HG03571 (cell line): ENCODE data around the gene KRT79.
"Not testable (repeated sequence)": the region's sequence is repeated elsewhere in the genome, so short reads cannot be mapped to it uniquely, and the experiment has no call there.

ENCODE experiments used
- ATAC-seq: cut with Tn5 transposase; IDR thresholded peaks from one replicate; pipeline ENCODE4 v1.9.1; 2021; ENCODE audit not compliant: unreplicated experiment

Gene KRT79

DNA sequence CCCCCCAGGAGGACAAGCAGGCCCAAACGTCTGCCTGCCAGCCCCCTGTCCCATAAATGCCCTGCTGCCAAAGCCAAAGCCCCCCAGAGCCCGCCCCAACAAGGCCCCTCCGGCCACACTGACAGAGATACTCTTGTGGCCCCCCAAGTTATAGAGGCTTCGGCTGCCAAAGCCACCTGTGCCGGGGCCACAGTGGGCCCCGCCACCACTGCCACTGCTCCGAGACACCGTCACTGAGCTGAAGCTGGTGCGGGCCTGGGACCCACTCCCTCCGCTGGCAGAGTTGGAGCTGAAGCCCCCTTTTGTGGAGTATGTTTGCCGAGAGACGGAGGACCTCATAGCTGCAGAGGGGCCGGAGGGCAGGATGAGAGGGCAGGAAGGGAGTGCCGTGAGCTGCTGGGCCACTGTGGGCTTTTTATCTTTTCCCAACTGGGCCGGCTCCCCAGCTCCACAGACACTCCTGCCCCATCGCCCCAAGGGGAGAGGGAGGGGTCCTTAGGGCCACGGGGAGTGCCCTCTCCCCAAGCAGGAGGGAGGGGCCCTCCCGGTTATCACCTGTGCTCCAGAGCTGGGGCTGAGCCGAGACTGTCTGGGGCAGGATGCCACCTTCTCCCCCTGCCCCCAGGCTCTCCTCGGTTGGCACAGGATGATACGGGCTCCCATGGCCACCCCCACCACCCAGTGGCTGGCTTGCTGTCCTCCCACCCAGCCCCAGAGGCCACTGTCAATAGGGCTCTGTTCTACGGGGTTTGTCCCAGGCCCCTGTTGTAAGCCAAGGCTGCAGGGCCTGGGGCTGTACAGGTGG lies at the start of gene KRT79:
Gene KRT79 (minus strand): TSS at position 390 of the 805 bp plus-strand sequence. CDS start 51 bp downstream, at position 339.
- ATAC-seq: no peak

DNA sequence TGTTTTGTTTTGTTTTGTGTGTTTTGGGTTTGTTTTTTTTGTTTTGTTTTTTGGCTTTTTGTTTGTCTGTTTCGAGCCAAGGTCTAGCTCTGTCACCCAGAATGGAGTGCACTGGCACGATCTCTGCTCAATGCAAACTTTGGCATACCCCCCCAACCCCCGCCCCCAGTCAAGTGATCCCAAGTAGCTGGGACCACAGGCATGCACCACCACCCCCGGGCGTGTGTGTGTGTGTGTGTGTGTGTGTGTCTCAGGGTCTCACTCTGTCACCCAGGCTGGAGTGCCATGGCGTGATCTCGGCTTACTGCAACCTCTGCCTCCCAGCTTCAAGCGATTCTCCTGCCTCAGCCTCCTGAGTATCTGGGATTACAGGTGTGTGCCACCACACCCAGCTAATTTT lies 46.4 kb upstream of the KRT79 start:
- not testable (repeated sequence) for ATAC-seq

DNA sequence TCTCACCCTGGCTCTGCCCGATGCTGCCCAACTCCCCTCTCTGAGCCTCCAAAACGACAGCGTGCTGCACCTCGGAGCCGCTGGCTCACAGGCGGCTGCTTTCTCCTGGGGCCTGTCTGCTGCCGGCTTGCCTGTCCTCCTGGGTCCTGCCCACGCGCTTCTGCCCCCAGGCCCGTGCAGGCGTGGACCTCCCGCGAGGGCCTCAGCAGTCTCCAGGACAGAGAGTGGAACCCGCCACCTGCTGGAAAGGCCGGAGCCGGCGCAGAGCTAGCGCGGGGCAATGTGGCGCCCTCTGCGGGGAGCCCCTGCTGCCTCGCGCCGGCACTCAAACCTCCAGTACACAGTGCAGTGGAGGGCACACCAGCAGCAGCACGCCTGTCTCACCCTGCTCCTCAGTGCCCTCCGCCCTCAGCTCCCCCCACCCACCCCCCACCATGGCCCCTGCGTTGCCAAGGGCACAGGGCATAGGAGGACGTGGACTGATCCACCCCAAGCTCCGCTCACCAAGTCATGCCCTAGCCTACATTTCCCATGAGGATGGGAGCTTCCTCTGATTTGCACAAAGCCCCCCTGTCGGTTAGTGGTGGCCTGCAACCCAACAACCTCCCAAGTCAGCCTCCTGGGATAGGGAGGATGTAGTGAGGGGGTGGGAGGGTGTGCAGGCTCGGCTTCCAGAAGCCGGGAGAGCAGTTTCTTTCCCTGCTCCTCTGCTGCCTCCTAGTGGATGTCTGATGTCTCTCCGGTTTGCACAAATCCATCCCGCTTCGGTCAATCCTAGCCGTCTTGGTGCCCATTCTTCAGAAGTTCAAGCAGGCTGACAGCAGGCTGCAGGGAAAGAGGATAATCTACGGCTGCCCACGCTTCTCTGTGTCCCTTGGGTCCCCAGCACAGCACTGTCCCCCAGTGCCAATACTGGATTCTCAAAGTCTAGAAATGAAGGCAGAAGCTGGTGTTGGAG lies 45.6 kb upstream of the KRT79 start:
- no peak for ATAC-seq

DNA sequence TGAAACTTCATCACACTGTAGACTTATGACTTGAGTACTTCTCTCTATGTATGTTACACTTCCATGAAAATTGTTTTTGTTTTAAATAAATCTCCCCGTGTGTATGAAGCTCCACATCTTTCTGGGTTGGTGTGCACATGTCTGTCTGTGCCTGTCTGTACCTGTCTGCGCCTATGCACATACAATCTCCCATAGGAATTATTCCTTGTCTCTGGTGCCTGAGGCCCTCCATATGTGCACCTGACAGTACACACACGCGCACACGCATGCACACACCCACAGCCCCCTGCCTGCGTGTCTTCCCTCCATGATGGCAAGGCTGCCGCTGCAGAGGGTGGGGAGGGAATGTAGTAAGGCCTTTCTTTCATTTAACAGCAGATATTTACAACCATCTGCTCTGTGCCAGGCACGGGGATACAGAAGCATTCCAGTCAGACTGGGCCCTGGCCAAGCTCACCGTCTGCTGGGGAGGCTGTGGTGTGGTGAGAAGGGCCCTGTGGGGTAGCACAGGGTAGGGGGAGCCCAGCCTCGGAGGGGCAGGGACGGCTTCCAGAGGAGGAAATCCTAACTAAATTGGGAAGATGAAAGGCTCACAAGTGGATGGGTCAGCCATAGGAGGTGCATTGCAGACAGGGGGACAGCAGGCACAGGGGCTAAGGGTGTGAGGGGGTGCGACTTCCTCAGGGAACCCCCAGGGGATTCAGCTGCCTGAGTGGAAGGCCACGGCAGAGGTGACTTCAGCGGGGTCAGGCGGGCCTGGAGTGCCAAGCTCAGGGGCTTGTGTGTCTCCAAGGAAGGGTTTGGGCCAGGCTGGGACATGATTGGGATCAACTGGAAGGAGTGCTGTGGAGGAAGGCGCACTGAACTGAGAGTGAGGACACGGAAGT lies 44.6 kb upstream of the KRT79 start:
- ATAC-seq: no peak

DNA sequence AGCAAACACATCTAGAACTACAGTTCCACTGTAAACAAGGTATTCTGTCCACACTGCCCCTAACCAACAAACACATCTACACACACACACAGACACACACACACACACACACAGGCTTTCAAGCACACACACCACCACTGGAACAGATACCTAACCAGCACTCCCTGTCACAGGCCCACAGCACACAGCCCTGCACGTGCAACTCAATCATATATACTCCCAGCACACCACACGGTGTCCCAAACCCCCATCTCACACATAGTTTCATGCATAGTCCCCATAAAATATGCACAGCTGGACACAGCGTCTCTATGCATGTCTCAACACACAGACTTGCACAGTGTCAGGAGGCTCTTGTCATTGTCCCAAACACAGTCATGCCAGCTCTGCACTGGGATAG lies 43.1 kb upstream of the KRT79 start:
- ATAC-seq: no peak

DNA sequence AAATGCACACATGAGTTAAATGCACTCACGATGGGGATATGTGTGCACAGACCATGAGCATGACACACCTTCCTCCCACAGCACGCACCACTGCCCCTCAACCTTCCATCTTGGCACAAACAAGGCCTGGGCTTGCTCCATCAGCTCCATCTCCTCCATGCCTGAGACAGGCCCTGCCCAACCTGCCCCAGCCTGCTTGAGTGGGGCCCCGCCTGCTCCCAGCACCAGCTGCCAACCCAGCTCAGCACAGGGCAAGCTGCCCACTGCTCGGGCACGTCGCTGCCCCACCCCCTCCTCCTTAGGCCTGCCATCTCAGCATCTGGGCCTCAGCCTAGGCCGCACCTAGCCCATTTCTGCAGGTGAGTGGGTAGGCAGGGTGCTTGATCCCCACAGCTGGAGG lies 42.3 kb upstream of the KRT79 start:
- ATAC-seq: no peak

DNA sequence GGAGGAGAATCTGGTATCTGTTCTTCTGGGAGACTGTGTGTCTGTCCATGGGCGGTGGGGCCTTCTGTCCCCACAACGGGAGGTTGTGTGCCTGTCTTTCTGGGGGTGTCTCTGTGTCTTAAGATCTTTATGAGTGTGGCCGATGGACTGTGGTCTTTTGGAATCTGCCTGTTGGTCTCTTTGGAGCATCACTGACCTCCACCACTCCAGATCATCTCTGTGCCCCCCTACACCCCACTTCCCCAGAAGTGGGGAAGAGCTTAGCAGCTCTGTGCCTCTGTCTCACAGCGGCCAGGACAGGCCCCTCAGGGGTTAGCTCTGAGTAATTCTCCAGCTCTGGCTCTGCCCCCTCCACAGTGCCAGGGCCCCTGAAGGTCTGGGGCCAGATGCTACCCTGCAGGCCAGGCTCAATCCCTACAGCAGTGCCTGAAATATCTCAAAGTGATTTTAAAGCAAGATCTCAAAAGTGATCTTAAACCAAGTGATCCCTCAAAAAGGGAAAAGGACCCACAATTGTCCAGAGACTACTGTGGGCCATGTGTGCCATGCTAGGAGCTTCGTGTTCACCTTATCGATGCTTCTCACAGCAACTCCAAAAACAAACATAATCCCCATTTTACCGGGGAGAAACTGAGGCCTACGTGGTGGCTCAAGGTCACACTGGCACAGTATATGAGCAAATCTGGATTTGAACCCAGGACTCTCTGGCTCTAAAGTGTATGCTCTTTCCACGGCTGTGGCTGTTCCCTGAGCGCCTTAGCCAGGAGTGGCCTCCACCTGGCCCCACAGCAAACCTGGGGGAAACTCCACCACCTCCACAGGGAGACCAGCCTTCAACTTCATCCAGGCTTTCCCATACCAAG lies 40.7 kb upstream of the KRT79 start:
- ATAC-seq: no peak

DNA sequence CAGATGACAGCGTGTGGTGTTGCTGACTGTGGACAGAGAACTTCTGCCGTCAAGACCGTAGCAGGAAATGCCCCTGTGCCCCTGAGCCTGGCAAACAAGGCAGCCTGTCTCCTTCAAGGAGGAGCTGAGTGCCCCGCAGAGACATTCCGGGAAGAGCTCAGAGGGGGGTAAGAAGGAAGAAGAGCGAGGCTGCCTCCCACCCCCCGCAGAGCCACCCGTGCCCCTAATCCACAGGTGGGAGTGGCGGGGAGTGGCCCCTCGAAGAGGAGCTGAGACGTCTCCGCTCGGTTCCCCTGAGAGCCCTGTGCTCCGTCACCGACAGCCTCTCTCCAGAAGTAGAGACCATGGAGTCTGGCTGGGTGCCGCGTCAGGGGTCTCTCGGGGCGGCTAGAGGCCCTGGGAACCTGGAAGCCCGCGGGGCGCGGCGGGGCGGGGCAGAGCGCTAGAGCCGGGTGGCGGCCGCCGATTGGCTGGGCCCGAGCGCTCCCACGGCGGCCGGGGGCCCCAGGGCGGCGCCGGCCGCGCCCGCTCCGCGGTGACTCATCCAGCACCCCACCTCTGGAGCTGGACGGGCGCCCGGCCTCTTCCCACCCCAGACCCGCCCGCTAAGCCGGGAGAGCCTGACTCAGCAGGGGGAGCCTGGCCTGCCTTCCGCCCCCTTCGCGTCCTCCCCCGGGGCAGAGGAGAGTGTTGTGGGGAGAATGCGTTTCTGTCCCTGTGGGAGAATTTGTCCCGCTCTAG lies 39.9 kb upstream of the KRT79 start:
- no peak for ATAC-seq

DNA sequence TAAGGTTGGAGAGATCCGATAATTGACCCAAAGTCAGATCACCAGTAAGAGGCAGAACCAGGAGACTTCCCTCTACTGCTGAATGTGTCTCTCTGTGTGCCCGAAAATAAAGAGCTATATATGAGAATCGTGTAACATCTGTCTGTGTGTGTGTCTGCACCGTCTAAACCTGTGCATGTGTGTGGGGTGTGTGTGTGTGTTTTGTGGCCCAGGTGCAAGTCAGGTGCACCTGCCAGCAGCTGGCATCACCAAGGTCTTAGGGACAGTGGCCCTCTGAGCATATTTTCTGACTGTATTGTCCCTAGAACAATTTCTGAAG lies 39.4 kb upstream of the KRT79 start:
- ATAC-seq: no peak

DNA sequence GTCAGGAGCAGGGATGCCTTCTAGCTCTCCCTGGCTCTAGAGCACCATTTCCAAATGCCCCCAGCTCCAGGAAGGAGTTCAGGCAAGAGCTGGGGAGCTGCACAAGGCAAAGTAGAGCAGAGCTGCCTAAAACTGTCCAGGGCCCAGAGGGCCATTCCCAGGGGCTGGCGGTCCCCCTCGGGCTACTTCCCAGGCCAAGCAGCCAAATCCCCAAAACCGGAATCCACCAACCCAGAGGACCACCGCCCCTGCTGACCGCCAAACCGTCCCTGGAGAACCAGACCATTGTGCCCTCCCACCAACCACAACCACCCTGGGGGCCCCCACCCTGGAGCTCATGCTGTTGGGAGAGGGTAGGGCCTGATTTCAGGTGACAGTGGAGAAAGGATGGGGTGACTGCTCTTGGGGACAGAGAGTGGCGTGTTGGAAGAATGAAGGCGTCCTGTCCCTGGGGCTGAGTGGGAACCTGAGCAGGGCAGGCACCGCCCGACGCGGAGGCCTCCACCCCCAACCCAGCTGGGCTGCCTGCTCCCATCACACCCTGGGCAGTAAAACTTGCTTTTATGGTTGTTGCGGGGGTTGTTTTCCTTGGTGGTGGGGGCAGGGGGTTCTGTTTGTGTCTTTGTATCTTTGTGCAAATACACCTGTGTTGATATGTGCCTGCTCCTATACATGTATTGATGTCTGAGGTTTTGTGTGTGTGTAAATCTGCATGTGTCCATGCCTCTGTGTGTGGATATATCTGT lies 38.7 kb upstream of the KRT79 start:
- no peak for ATAC-seq

DNA sequence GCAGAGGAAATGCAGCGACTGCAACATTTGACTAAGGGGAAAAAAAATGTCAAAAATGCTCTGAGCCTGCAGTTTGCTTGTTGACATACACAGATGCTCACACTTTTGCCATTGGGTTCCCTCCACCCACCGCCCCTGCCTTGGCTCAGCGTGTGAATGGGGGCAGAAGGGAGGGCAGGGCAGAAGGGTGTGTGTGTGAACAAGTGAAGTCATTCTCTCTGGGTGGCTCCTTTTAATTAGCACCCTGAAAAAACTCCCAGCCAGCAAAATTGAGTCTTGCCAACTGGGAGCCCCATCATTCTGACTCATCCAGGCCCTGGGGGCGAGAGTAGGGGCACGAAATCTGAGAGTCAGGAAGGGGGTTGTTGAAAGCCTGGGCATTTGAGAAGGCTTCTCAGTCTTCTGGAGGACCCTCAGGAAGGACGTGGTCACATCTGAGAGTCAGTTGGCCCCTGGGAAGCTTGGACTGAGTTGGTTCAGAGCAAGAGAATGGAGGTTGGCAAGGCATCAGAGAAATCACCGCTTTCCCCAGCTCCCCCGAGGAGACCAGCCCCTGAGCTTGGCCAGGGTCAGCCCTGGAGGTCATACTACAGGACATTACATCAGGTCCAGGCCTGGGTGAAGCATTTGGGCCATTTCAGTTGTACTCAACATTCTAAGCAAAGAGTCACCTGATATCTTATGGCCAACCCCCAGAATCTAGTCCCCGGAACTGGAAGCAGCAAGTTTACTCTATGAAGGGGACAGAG lies 37.4 kb upstream of the KRT79 start:
- no peak for ATAC-seq

DNA sequence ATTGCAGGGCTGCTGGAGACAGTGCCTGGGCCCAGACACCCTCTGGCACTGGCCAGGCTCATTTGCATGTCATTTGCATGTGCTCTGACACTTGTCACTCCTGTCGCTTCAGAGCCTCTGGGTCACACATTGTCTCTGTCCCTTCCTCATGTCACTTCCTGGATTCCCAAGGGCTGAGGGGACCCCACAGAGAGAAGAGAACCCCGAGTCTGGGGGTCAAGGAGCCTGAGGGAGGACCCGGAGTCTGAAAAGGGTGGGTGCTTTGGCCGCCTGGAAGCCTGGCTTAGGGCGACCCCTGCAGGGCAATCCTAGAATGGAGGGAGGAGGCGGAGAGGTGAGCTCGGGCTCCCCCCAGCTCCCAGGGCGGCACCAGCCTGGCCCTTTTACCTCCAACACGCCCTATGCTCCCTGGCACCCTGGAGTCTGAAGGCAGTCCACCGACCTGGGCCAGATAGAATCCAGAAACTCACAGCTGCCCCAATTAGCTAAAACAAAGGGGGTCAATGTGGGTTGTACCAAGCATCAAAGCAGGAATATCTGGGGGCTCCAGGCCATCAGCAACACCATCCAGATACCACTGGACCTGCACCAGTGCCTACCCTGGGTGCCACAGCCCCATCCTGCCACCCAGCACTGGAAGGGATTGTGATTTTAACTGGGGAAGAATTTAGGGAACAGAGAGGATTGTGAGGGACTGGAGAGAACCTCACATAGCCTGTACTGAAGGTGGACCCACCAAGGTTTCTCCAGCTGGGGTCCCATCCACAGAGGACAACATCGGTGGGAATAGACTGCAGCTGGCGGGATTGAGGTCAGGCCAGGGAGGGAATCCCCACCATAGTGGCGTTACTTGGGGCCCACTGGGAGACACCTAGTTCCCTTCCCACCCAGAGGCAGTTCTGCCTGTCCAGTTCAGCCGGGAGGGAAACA lies 36.5 kb upstream of the KRT79 start:
- no peak for ATAC-seq

DNA sequence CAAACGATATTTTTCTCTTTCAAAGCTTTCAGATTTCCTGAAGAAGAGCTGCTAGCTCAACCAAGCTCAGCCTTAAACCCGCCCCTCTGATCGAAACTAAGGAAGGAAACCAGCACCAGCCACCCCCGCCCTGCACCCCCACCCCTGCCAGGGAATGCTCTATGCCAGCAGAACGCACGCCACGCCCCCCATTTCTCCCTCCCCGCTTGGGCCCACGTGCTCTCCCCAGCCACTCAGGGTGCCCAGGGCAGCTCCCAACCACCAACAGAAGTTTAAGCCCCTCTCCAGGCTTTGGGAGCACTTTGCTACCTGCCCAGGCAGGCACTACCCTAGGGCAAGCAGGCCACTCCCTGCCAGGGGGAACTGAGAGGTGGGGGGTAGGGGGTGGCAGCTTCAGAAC lies 33.5 kb upstream of the KRT79 start:
- ATAC-seq: no peak

DNA sequence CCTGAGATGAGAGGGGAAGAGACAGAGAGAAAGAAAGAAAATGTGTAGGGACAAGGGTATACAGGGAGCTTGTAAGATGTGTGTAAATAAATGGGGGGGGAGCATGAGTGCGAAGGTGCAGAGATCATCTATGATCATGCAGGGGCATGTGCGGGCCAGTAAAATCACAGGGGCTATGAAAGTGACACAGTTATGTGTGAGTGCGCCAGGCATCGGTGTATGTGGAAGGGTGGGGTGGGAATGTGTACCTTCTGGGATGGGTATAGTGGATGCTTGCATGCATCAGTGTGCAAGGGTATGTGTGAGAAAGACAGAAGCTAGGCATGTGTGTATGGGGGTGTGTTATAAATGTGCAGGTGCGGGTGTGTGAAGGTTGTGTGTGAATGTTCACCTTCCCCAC lies 33.0 kb upstream of the KRT79 start:
- ATAC-seq: no peak

DNA sequence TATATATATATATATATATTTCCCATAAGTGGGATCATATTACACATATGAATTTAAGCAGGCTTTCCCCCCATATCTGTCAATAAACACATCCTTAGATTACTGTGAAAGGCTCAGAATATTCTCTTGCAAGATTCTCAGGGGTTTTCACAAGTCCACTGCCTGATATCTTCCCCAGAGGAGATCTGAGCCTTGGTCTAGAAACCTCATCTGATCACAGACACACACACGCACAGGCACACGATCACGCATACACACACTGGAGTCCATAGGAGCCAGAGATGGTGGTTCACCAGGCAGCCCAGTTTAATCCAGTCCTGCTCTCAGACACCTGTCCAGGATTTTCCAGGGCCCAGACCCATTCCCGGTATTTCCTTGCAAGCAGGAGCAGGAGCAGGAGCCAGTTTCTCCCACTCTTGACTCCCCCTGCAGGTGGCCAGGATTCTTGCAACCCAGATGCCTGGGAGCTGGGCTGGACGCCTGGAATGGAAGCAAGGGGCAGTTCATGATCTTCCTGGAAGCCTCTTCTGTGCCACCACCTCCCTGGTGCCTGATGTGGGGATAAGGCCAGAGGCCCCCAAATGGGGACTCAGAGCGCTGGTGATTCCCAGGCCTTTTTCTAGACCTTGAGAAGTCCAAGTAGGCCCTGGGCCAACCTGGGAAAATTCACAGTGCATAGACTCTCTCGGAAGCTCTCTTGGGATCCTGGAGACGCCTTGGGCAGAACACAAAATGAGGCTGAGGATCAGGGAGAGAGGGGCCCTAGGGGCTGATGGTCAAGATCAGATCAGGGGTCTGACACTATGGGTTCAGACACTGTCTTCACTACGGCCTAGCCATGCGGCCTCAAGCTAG lies 31.2 kb upstream of the KRT79 start:
- ATAC-seq: no peak

DNA sequence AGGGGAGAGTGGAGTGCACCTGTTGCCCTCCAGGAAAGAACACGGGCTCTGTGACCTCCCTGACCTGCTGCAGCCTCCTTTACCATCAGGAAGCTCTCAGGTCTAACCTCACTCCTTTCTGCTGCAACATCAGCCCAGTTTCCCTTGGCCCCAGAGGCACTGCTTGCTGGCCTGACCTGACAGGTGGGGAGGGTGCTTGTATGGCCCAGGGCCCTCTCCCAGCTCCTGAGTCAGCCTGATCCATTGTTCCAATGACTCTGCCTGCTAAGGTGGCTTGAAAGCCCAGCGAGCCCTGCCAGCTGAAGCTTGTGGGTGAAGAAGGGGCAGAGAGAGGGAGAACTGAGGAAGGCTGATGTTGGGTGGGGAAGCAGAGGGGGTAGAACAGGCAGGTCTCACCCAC lies 27.9 kb upstream of the KRT79 start:
- ATAC-seq: no peak
